ENCODE data around the gene SEZ6L.

The SEZ6L gene

DNA sequence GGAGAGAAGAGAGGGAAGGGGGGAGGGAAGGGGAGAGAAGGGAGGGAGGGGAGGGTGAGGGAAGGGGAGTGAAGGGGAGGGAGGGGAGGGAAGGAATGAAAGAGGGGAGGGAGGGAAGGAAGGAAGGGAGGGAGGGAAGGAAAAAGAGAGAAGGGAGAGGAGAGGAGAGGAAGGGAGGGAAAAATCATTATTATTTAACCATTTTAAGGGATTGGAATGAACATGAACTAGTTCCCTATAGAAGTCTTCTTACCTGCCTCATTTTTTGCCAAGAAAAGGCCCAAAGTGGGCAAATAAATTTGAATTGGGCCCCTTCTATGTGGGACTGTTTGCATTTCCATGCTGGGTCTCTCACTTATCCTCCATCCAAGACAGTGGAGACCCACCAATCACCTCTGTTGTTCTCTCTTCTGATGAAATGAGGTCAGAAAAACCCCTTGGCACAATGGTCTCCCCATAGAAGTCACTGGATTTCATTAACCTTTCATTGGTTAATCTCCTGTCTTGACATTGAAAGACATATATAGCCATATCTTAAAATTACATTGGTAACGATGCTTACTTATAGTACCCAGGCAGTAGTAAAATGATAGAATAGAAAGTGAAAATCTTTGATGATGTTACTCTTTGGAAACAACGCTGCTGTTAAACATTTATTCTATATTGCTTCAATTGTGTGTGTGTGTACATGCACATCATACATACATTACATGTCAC is 179.7 kb downstream of the SEZ6L start:
- DNase-seq = no peak

DNA sequence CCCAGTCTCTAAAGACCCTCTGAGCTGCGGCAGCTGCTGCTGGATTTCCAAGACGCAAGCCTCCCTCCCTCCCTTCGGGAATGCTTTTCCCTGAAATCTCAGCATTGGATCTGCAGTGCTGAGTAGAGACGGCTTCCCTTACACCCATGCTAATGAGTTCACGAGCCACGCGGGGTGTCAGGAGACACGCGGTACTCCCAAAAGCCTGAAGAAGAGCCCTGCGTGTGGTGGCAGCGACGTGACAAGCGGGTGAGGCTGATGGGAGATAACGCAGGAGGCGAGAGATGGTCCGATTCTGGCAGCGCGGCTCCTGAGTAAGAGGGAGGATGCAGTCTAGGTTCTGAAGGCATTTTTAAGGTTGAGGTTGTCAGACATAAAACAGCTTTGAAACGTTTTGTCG is 185.4 kb downstream of the SEZ6L start:
- no peak for DNase-seq

DNA sequence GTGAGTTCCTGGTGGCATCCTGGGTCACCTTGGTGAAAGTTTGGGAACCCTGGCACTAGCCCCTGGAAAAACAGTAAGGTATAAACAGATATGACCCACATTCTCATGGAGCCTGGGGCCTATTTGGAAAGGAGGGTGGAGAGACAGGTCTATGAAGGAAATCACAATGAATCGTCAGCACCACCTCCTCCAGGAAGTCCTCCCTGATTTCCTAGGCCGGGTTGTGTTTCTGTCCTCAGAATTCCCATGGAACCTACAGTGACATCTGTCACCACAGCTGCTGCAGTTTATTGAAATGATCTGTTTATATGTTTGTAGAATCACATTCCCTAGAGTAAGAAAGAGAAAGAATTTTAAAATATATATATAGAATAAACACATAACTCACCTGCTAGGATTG is 188.0 kb downstream of the SEZ6L start:
- DNase-seq = no peak

DNA sequence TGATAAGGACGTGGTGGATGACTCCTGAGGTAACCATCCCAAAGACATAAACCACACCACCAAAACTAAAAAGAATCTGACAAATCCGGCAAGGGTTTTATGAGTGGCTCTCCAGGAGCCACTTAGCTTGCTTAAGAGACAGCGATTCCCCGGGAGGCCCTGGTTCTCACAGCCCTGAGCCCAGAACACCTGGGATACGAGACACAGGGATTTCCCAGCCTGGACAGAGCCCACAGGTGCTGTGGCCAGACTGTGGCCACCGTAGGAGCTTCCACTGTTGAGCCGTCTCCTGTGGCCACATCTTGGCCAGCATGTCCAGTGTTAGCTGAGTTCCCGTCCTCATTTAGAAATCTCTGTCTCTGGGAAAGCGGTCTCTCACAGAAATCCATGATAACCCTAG is 188.6 kb downstream of the SEZ6L start:
- no peak for DNase-seq

DNA sequence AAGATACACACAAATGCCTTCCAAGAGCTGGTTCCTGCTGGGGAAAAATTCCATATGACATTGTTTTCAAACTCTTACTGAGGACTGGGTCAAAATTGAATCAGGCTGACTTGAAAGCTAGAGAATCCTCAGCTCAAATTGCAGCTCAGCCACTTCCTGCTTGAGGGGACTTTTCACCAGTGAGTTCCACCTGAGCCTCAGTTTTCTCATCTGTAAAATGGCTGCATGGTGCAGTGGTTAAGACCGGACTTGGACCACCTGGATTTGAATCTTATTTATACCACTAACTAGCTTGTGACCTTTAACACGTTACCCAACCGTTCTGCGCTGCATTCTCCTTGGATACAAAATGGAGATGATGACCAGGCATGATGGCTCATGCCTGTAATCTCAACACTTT is 189.9 kb downstream of the SEZ6L start:
- no peak for DNase-seq

DNA sequence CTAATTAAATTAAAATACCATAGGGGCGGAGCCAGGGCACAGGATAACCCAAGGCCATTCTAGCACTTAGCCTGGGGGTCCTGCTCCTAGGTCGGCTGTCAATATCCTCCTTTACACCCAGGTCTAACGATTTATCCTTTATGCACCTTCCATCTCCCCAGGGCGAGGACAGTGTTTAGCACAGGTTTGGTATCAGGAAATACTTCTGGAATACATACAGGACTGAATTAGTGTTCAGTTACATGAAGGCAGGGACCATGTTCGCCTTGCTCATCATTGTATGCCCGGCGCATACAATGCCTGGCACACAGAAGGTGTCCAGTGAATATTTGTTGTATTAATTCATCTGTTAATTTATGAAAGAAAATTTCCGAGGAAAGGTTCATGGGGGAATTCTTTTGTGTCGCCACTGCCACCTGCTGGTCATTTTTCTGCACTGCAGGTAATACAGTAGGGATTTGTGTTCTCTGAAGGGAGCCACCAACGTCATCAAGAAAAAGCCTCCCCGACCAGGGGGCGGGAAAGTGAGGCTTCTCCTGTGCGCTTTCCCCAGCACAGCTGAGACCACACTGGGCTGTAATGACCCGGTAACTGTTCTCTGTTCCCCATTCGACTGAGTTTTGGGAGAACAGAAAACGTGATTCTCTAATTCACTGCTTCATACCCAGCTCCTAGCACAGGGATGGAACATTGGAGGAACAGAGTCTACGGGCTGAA is 191.1 kb downstream of the SEZ6L start:
- DNase-seq = peak; percentile 43

DNA sequence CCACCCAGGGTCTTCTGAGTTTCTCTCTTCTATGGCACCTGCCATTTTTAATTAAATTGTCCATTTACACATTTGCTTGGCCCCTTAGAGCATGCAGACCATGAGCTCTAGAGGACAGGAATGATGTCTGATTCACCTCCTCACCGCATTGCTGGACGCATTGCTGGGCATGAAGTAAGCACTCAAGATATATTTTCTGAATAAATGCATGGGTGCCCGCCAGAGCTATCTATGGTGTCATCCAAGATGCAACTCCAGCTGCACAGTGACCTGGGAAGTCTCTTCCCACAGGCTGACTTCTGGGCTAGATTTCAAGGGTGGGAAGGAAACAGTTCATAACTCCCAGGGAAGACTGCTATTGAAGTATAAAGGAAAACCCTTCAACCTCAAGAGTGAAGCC is 193.2 kb downstream of the SEZ6L start:
- no peak for DNase-seq

DNA sequence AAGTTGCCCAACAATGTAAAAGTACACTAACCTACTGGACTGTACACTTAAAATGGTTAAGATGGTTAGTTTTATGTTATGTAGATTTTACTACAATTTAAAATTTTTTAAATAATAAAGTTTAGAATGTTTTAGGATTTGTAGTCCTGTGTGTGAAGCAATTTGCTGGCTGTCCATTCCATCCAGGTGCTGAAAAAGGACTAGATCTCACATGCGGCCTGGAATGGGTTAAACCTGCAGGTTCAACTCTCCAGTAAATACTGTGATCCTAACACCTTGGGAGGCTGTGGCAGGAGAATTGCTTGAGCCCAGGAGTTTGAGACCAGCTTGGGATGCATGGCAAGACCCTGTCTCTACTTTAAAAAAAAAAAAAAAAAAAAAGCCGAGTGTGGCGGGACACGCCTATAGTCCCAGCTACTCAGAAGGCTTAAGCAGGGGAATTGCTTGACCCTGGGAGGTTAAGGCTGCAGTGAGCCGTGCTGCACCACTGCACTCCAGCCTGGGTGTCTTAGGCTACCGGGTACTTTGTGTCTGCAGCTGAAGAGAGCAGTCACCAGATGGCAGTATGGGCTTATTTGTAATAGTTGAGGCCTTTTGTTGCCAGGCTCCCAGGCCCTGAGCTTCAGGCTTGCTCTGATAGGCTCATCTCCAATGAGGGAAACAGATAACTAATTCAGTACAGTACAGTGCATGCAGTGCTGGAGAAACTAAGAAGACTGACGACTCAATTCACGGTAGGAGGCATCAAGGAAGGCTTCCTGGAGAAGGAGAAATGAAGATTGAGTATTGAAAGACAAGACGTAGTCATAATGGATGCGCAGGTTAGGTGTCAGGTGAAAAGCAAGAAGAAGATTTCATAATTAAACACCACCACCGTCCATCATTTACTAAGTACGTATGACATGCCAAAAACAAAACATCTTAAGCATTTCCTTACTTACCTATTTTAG is 195.1 kb downstream of the SEZ6L start:
- DNase-seq = peak; percentile 19

DNA sequence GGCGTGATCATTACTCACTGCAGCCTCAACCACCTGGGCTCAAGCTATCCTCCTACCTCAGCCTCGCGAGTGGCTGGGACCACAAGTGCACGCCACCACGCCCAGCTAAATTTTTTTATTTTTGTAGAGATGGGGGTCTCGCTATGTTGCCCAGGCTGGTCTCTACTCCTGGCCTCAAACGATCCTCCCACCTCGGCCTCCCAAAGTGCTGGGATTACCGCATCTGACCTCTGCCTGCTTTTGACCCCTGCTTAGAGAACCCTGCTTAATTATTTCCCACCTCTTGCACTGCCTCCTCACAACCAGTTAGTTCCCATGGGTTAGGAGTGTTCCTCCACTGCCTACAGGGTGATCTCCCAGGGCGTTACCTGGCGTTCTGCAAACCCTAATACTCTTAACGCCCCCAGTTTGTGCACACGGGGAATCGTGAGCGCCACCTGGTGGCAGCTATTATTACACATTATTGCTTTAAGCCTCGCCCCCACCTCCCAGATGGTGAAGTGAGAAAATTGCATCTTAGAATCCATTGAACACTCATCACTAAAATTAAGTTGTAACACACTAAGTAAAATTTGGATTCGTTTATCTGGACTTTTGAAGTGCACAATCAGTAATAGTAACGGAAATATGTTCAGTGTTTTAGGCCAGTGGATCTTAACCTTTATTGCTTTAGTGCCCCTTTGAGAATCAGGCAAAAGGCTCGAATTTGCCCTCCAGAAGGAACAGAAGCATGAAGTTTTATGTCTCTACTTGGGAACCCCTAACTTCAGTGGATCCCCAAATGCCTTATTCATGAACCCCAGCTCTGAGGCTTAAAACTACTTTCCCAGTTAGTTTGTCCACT is 198.4 kb downstream of the SEZ6L start:
- peak; percentile 25 for DNase-seq

DNA sequence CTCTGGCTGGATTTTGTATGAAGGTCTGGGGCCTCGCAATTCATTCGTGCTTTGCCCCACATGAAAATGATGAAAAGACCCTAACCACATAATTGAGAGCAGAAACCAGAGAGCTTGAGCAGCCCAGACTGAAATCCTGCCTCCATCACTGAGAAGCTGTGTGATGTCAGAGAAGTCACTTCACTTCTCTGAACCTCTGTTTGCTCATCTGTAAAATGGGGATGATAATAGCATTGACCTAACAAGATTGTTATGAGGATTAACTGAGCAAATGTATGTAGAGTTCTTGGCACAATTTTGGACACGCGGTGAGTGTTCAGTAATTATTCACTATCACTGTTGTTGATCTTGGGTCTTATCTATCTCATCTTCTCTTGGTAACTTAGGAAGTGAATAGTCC is 203.6 kb downstream of the SEZ6L start:
- no peak for DNase-seq

DNA sequence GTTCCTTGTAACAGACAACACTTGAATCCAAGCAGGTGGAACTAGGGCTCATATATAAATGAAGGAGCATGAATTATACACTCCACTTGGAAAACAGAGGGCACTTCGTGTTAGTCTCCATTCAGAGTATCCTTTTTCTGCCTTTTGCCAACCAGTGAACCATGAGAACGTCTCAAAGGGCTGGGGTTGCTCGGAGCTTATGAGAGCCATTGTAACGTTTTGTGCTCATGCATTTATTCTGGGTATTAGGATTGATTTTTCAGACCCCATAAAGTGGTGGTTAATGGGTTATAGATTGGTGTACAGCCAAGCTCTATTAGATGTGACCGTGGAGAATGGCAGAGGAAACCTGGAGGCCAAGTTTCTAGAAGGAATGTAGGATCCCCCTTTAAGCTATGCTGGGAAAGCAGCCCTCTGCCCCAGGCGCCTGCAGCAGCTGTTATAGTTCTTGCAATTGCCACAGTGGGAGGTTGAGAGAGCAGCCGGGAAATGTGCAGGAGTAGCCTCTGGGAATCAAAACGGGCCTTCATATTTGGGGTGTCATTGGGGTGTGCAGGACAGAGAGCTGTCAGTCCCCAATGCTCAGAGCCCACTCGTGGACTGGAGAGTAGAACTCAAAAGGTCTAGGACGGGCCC is 205.2 kb downstream of the SEZ6L start:
- no peak for DNase-seq

DNA sequence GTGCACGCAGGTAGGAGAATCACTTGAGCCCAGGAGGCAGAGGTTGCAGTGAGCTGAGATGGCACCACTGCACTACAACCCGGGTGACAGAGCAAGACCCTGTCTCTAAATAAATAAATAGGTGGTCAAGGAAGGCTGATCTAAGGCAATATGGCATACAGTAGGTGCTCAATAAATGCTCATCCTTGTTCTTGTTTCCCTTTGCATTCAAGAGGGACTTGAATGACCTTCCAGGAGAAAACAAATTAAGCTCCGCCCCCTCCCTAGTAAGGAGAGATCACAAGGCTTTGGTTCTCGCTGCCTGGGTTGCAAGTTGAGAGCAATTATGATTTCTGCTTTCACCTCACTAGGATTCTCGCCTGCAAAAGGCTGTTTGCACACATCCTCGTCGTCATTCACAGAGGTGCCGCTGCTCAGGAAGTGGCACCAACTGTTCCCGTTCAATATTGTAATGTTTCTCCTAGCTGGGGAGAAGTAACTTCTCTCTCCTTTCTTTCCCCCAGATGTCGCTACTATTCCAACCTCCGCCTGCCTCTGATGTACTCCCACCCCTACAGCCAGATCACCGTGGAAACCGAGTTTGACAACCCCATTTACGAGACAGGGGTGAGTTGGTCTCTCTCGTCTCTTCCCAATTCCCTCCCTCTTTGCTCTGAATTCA is 208.0 kb downstream of the SEZ6L start:
- no peak for DNase-seq

DNA sequence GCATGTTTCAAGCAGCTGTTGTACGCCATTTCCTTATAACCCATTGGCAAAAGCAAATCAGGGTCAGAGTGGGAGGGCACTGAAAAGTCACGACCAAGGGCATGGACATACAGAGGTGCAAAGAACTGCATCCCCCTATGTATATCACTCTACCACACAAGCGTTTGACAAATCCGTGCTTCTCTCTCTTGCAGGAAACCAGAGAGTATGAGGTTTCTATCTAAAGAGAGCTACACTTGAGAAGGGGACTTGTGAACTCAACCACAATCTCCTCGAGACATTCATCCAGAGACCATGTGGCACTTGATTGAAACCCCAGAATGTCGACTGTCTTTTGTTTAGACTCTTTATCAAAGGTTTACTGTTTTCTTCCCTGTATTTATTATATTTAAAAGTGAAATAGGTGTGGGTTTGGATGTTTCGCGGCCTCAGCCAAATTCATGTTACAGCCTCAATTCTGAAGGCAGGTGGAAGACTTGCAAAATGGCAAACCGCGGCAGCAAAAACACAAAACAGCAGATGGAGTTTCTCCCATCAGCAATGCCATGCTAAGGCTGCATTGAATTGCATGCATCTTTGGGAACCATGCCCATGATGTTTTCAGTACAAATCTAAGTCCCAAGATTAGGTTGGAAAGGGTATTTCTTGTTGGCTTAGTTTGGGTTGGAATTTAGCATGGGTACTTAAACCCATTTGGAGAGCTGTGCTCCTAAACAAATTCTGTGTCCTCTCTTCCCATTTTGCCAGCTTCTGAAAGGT is 211.0 kb downstream of the SEZ6L start:
- no peak for DNase-seq

DNA sequence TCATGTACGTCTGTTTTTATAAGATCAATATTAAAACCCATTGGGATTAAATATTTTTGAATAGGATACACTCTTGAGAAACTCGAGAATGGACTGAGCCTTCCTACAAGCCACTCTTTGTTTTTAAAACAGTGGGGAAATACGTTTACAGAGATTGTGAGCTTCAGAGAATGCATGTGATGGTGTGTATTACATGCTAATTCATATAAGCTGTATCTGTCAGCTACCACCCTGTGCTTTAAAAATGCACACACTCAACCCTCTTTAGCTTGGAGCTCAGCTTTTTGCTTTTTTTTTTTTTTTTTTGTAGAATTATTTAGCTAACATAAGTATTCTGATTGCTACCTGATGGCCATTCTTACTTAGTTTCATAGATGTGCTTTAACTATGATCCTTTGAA is 213.5 kb downstream of the SEZ6L start:
- DNase-seq = no peak

DNA sequence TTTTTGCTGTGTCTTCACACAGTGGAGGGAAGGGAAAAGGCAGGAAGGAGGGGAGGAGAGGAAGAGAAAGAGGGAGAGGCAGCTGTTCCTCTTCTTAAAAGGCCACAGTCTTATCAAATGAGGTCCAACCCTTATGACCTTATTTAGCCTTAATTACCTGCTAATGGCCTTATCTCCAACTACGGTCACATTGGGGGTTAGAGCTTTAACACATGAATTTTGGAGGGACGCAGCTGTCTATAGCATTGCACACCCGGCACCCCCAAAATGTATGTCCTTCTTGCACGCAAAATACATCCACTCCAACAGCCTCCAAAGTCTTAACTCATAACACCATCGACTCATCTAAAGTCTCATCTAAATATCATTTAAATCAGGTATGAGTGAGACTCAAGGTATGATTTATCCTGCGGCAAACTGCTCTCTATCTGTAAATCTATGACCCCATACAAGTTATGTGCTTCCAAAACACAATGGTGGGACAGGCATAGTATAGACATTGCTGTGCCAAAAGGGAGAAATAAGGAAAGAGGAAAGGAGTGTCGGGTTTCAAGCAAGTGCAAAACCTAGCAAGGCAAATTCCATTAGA is 214.8 kb downstream of the SEZ6L start:
- DNase-seq = no peak

DNA sequence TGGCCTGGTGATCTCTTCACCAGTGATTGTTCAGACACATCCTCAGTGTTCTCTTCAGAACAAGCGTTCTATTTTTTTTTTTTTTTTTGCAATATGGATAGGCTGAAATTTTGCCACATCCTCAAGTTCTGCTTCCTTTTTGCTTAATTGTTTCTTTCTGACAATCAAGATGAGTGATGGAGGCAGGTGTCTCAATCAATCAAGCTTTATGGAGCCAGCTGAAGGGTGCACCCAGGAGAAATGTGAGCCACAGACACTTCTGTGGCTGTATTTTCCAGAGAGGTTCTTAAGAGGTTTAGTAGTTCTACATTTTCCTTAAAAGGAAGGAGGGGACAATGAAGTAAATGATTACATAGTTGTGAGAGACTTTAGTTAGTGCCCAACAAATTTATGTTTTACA is 215.9 kb downstream of the SEZ6L start:
- DNase-seq = no peak

DNA sequence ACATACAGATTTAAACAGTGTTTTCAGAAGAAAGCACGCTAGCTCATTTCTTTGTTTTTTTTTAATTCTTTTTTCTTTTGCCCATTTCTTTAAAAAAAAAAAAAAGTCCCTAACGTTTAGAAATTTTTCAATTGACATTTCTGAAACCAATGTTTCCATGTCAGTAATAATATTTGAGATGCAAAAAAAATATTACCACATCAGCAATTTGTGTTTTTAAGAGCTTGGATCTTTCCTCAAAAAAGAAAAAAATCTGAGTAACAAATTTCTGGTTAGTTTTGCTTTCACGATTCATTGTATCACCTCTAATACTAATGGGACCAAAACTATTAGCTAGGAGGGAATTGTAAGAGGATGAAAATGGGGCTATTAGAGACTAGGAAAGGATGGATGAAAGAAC is 219.9 kb downstream of the SEZ6L start:
- DNase-seq = no peak

DNA sequence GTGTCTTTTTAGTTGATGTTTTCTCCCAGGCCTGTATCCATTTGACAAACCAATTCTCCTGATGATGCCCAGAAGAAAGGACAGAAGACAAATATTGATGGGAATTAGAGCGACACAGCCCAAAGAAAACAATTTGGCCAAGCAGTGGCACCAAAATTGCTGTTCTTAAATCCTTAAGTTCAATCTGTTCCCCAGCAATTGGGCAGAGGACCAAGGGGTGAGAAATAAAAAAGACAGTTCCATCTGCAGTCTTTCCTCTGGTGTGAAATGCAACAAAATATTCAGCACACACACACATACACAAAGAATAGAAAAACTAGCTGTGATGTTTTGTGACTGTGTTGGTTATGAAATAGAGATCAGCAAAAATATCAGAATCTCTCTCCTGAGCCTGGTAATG is 221.8 kb downstream of the SEZ6L start:
- DNase-seq = no peak

DNA sequence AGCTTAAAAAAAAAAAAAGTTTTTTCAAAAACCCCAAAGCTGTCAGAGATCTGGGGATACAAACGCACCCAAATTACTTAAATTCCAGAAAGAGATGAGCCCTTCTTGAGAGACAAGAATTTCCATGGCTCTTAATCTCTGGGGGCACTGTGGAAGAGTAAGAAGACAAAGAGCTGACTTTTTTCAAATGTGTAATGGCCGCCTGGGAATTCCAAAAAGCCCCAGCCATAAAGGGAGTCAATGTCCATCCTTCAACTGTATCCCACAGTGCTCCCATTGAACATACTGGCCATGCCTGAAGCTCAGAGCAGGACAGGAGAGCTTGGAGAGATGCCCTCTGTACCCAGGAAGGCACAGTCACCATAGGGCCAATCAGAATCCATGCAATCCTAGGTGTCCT is 222.4 kb downstream of the SEZ6L start:
- DNase-seq = no peak

DNA sequence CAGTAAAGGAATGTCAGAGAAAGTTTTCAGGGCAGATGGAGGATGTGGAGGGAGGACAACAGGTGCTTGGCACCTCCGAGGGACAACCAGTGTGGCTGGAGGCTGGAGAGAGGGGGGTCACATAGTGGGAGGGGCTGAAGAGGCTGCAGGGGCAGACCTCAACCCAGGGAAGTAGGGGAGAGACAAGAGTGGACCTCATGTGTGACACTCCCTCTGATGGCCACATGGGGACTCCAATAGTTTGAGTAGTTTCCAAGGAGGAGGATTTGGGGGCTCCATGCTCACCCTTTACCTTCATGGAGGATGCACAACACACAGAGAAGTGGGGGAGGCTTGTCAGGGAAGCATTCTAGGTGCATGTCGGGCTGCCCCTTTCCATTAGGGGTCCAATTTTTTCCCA is 224.7 kb downstream of the SEZ6L start:
- DNase-seq = no peak
